Chondrocyte (in vitro differentiated cells): Measurements from ENCODE around the gene EXOSC5. TPM values are rescaled to one million over a fixed set of nuclear protein-coding genes. Genes with fewer than 3 reads are reported as not detected.

Experiments used
- DNase-seq: peaks from one replicate; pipeline ENCODE4 v3.0.0; 2021; ENCODE audit warnings: mixed read lengths, low spot score
- H3K27ac Mint-ChIP-seq: one replicate; pipeline ENCODE4 v1.8.0; 2021; ENCODE audit warnings: mild to moderate bottlenecking, moderate library complexity, mixed read lengths; ENCODE audit not compliant: unreplicated experiment
- H3K27me3 Mint-ChIP-seq: 2 replicates; pipeline ENCODE4 v1.8.0; 2021; ENCODE audit warnings: low read depth, mixed read lengths
- H3K36me3 Mint-ChIP-seq: 2 replicates; pipeline ENCODE4 v1.8.0; 2021; ENCODE audit warnings: low read depth, mixed read lengths
- H3K4me1 Mint-ChIP-seq: 2 replicates; pipeline ENCODE4 v1.8.0; 2021; ENCODE audit warnings: low read depth, mild to moderate bottlenecking, mixed read lengths
- H3K4me3 Mint-ChIP-seq: one replicate; pipeline ENCODE4 v1.8.0; 2021; ENCODE audit warnings: mild to moderate bottlenecking, moderate library complexity, mixed read lengths; ENCODE audit not compliant: unreplicated experiment
- H3K9me3 Mint-ChIP-seq: 2 replicates; pipeline ENCODE4 v1.8.0; 2021; ENCODE audit warnings: low read depth, mixed read lengths
- total RNA-seq: library from RNA; stranded (reverse); gene quantifications from 3 replicates; pipeline ENCODE4 v1.2.1, GENCODE V29; 2021
- TF ChIP-seq, protein P1 (sequence below): fragments of 200-600 bp; sonication (generic); IDR thresholded peaks from 2 replicates; pipeline ENCODE4 v1.5.0; 2021; ENCODE audit warnings: antibody characterized with exemption, mild to moderate bottlenecking, moderate library complexity

The EXOSC5 gene
- total RNA-seq, 1 donor from 2014 or later = 5.5 TPM

DNA sequence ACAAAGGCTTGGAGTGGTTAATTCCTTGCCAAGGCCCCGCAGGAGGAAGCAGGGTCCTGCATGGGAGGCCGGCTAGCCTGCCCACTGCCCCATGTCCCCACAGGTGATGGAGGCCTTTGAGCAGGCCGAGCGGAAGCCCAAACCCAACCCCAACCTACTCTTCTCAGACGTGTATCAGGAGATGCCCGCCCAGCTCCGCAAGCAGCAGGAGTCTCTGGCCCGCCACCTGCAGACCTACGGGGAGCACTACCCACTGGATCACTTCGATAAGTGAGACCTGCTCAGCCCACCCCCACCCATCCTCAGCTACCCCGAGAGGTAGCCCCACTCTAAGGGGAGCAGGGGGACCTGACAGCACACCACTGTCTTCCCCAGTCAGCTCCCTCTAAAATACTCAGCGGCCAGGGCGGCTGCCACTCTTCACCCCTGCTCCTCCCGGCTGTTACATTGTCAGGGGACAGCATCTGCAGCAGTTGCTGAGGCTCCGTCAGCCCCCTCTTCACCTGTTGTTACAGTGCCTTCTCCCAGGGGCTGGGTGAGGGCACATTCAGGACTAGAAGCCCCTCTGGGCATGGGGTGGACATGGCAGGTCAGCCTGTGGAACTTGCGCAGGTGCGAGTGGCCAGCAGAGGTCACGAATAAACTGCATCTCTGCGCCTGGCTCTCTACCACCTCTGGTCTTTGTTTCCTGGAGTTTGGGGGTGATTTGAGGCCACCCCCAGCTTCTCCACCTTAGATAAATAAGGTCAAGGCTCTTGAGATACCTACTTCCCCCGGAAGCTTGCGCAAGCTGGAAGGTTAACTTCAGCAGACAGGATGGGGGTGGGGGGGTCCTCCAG, 27.4 kb upstream of the EXOSC5 start:
- peaks cover 17% of the 10 kb centered on the region for H3K36me3 Mint-ChIP-seq
- H3K4me1 Mint-ChIP-seq = peaks cover 10% of the 10 kb centered on the region
- TF ChIP-seq, protein P1, sequence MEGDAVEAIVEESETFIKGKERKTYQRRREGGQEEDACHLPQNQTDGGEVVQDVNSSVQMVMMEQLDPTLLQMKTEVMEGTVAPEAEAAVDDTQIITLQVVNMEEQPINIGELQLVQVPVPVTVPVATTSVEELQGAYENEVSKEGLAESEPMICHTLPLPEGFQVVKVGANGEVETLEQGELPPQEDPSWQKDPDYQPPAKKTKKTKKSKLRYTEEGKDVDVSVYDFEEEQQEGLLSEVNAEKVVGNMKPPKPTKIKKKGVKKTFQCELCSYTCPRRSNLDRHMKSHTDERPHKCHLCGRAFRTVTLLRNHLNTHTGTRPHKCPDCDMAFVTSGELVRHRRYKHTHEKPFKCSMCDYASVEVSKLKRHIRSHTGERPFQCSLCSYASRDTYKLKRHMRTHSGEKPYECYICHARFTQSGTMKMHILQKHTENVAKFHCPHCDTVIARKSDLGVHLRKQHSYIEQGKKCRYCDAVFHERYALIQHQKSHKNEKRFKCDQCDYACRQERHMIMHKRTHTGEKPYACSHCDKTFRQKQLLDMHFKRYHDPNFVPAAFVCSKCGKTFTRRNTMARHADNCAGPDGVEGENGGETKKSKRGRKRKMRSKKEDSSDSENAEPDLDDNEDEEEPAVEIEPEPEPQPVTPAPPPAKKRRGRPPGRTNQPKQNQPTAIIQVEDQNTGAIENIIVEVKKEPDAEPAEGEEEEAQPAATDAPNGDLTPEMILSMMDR = no peak
- no peak overlapping the region for H3K4me3 Mint-ChIP-seq
- DNase-seq = no peak
- no peak overlapping the region for H3K27ac Mint-ChIP-seq
- H3K9me3 Mint-ChIP-seq = no peaks in the 10 kb centered on the region
- H3K27me3 Mint-ChIP-seq = no peaks in the 10 kb centered on the region

GRCh38 chr19:41422955-41423354, 25.8 kb upstream of the EXOSC5 start:
- Mint-ChIP-seq H3K27me3 (no peaks in the 10 kb centered on the region), H3K4me3 (no peak overlapping the region)
- TF ChIP-seq, protein P1 = no peak

GRCh38 chr19:41422456-41422855, 25.3 kb upstream of the EXOSC5 start:
- Mint-ChIP-seq H3K27ac (no peak overlapping the region), H3K4me1 (peaks cover 5% of the 10 kb centered on the region)

More at GRCh38 chr19:41422955-41423354, 25.8 kb upstream of the EXOSC5 start:
- peaks cover 9% of the 10 kb centered on the region for H3K4me1 Mint-ChIP-seq
- no peak overlapping the region for H3K27ac Mint-ChIP-seq
- DNase-seq = no peak
- peaks cover 27% of the 10 kb centered on the region for H3K36me3 Mint-ChIP-seq
- H3K9me3 Mint-ChIP-seq = no peaks in the 10 kb centered on the region

GRCh38 chr19:41421973-41422372, 24.8 kb upstream of the EXOSC5 start:
- H3K27me3 Mint-ChIP-seq = no peaks in the 10 kb centered on the region
- TF ChIP-seq, protein P1 = no peak
- H3K9me3 Mint-ChIP-seq = no peaks in the 10 kb centered on the region
- DNase-seq = no peak
- H3K4me3 Mint-ChIP-seq = no peak overlapping the region
- H3K4me1 Mint-ChIP-seq = peaks cover 3% of the 10 kb centered on the region
- peaks cover 29% of the 10 kb centered on the region for H3K36me3 Mint-ChIP-seq
- H3K27ac Mint-ChIP-seq = no peak overlapping the region

More at GRCh38 chr19:41422456-41422855, 25.3 kb upstream of the EXOSC5 start:
- H3K27me3 Mint-ChIP-seq = no peaks in the 10 kb centered on the region
- TF ChIP-seq, protein P1 = no peak
- H3K9me3 Mint-ChIP-seq = no peaks in the 10 kb centered on the region
- H3K36me3 Mint-ChIP-seq = peaks cover 27% of the 10 kb centered on the region
- H3K4me3 Mint-ChIP-seq = no peak overlapping the region
- no peak for DNase-seq

GRCh38 chr19:41421314-41421713, 24.2 kb upstream of the EXOSC5 start:
- no peaks in the 10 kb centered on the region for H3K27me3 Mint-ChIP-seq
- H3K4me1 Mint-ChIP-seq = no peaks in the 10 kb centered on the region
- no peaks in the 10 kb centered on the region for H3K9me3 Mint-ChIP-seq
- no peak for DNase-seq
- no peak overlapping the region for H3K27ac Mint-ChIP-seq
- TF ChIP-seq, protein P1 = no peak
- H3K36me3 Mint-ChIP-seq = peaks cover 31% of the 10 kb centered on the region
- H3K4me3 Mint-ChIP-seq = no peak overlapping the region
